K562 treated with DMSO at 1 percent for 4 hours (cell line): Measurements from ENCODE around the gene TERB1. TPM values are rescaled to one million over a fixed set of nuclear protein-coding genes. Genes with fewer than 3 reads are reported as not detected.

Experiments
- total RNA-seq: library from RNA; unstranded; fragments of 300-600 nt; gene quantifications from 2 replicates; pipeline ENCODE4 v1.2.3, GENCODE V29; 2022; ENCODE audit not compliant: insufficient read depth

Gene TERB1
- not detected in 2 replicates for total RNA-seq

GRCh38 chr16:66801320-66802105, at the start of gene TERB1:
Gene TERB1, minus strand, starts transcription at chr16:66801584. Its CDS starts 4,786 bp downstream, at chr16:66796798.

GRCh38 chr16:66844342-66845079, 43.1 kb upstream of the TERB1 start, which contains the start of gene CA7:
Gene CA7, plus strand, starts transcription at chr16:66844414. Its CDS starts 74 bp downstream, at chr16:66844488.

GRCh38 chr16:66830422-66831404, 29.3 kb upstream of the TERB1 start, which contains the start of gene NAE1:
Gene NAE1, minus strand, starts transcription at chr16:66830976. Its CDS starts 77 bp downstream, at chr16:66830899.

GRCh38 chr16:66751303-66751991, 49.9 kb downstream of the TERB1 start, which contains the start of gene DYNC1LI2:
Gene DYNC1LI2, minus strand, starts transcription at chr16:66751609. Its CDS starts 18 bp downstream, at chr16:66751591.

Other genes with a start within 250 kb of the TERB1 start
- gene CKLF, start 249.0 kb downstream of the TERB1 start, total RNA-seq: 146 and 160 TPM in 2 replicates
- 2.6 and 4.3 TPM in 2 replicates for gene CMTM1, start 235.1 kb downstream of the TERB1 start, total RNA-seq
- not detected in 2 replicates for gene CMTM2, start 222.1 kb downstream of the TERB1 start, total RNA-seq
- 62.5 and 85.8 TPM in 2 replicates for gene CMTM3, start 196.9 kb downstream of the TERB1 start, total RNA-seq
- 17.1 and 21.0 TPM in 2 replicates for gene CMTM4, start 104.8 kb downstream of the TERB1 start, total RNA-seq
- 31.9 and 35.6 TPM in 2 replicates for gene DYNC1LI2, start 50.0 kb downstream of the TERB1 start, total RNA-seq
- 62.5 and 65.2 TPM in 2 replicates for gene NAE1, start 29.4 kb upstream of the TERB1 start, total RNA-seq
- not detected in 2 replicates for gene CA7, start 42.8 kb upstream of the TERB1 start, total RNA-seq
- gene PDP2, start 78.9 kb upstream of the TERB1 start, total RNA-seq: 3.9 and 7.4 TPM in 2 replicates
- not detected in 2 replicates for gene CDH16, start 117.3 kb upstream of the TERB1 start, total RNA-seq
- gene RRAD, start 124.0 kb upstream of the TERB1 start, total RNA-seq: 2.4 and 5.3 TPM in 2 replicates
- gene CIAO2B, start 132.8 kb upstream of the TERB1 start, total RNA-seq: 224 and 237 TPM in 2 replicates
- gene CES2, start 133.9 kb upstream of the TERB1 start, total RNA-seq: 22.1 TPM in 2 replicates
- gene CES3, start 159.7 kb upstream of the TERB1 start, total RNA-seq: 0.93 TPM in 1 of 2 replicates, not detected in the other
- gene CES4A, start 187.0 kb upstream of the TERB1 start, total RNA-seq: not detected in 2 replicates
- gene CBFB, start 227.6 kb upstream of the TERB1 start, total RNA-seq: 34.7 and 44.2 TPM in 2 replicates